Spleen (tissue), 11 donors: ENCODE data around the gene FCHO2. TPM values are rescaled to one million over a fixed set of nuclear protein-coding genes. Genes with fewer than 3 reads are reported as not detected.

ENCODE experiments used
- DNase-seq: peaks from one replicate; pipeline ENCODE4 v3.0.0-alpha.2; 2020
- H3K27ac ChIP-seq, 8 donors: fragments of 200-600 bp; sonication (generic) in 7 of 8; 1 replicate in 4 of 8; 2 replicates in 4 of 8; pipeline versions ENCODE4 v1.5.0 to v1.8.0; 2016 to 2021; ENCODE audit warnings: inconsistent platforms in 4 of 8, mild to moderate bottlenecking in 4 of 8, moderate library complexity in 1 of 8
- H3K27me3 ChIP-seq, 7 donors: fragments of 200-600 bp; sonication (generic) in 6 of 7; replicated peaks in 1 of 7; 1 replicate in 4 of 7; 2 replicates in 3 of 7; pipeline versions ENCODE4 v1.5.0 to v1.8.0; 2016 to 2021; ENCODE audit warnings: inconsistent platforms in 3 of 7, mild to moderate bottlenecking in 1 of 7
- H3K36me3 ChIP-seq, 6 donors: fragments of 200-600 bp; sonication (generic) in 5 of 6; 1 replicate in 4 of 6; 2 replicates in 2 of 6; pipeline versions ENCODE4 v1.5.0 to v1.8.0; 2016 to 2021; ENCODE audit warnings: inconsistent platforms in 2 of 6
- H3K4me1 ChIP-seq, 6 donors: fragments of 200-600 bp; sonication (generic) in 5 of 6; 1 replicate in 3 of 6; 2 replicates in 3 of 6; pipeline versions ENCODE4 v1.5.0 to v1.8.0; 2016 to 2021; ENCODE audit warnings: inconsistent platforms in 3 of 6
- H3K4me3 ChIP-seq, 8 donors: fragments of 200-600 bp; sonication (generic) in 7 of 8; 1 replicate in 4 of 8; 2 replicates in 4 of 8; pipeline versions ENCODE4 v1.5.0 to v1.8.0; 2016 to 2021; ENCODE audit warnings: inconsistent platforms in 4 of 8, mild to moderate bottlenecking in 4 of 8, moderate library complexity in 2 of 8
- H3K9me3 ChIP-seq, 8 donors: fragments of 200-600 bp; sonication (generic) in 7 of 8; 1 replicate in 4 of 8; 2 replicates in 4 of 8; pipeline versions ENCODE4 v1.5.0 to v1.8.0; 2016 to 2021; ENCODE audit warnings: inconsistent platforms in 4 of 8
- CTCF ChIP-seq, 11 experiments: fragments of 200-600 bp in 7 of 11; fragments of 450-650 bp in 4 of 11; sonication (generic) in 4 of 11; IDR thresholded peaks in 8 of 11; conservative IDR thresholded peaks in 3 of 11; 1 replicate in 7 of 11; 2 replicates in 4 of 11; pipeline versions ENCODE4 v1.4.0 to v1.8.0; 2016 to 2021; ENCODE audit warnings: antibody characterized with exemption in 11 of 11, inconsistent platforms in 4 of 11, mild to moderate bottlenecking in 1 of 11
- POLR2A ChIP-seq, 3 donors: fragments of 450-650 bp; IDR thresholded peaks; one replicate each; pipeline ENCODE4 v1.5.1; 2017; ENCODE audit warnings: antibody characterized with exemption in 3 of 3, mild to moderate bottlenecking in 1 of 3
- POLR2AphosphoS5 ChIP-seq, 3 donors: sonication (generic); formaldehyde crosslinking; IDR thresholded peaks; one replicate each; pipeline ENCODE4 v1.5.1; 2017; ENCODE audit warnings: antibody characterized with exemption in 3 of 3
- WGBS, 5 donors: extraction: QIAGEN DNeasy Blood & Tissue Kit in 3 of 5; methylation state at CpG; one replicate each; pipeline versions ENCODE4 v1.1.5 to v1.1.7; 2013 to 2018; 5-methylcytosine and 5-hydroxymethylcytosine counted together
- intact Hi-C: fragments of 100-400 bp; cut with DNase I; formaldehyde crosslinking; loops from one replicate; pipeline ENCODE4 v1.15.0; 2023; ENCODE audit warnings: low total_unique reads
- polyA plus RNA-seq, 3 donors: library from polyadenylated mRNA; stranded (reverse); fragments of 200-250 nt; gene quantifications; one replicate each; pipeline ENCODE4 v1.2.1, GENCODE V29; 2013
- total RNA-seq, 7 donors: library from RNA; depleted of rRNA in 3 of 7; stranded (reverse); fragments of >200 nt in 3 of 7; fragmentation: NEBNext Ultra II Directional in 4 of 7; extraction: Animal tissue kit (Norgen Biotek cat#: 25700) in 4 of 7; gene quantifications; one replicate each; pipeline versions ENCODE4 v1.1.0 to v1.2.1, GENCODE V29; 2016 to 2021
- donor health status: healthy with polysubstance abuse.
- donor health status: DM: no; HTN: no; CAD: no; lungs with moderate emphysema.
- donor health status: DM: no; HTN: no; CAD: no.
- donor health status: Bipolar disorder and iron deficiency.
- donor health status: healthy.
- donor health status: DM: no; HTN: no; CAD: no.
- donor health status: DM: yes; HTN: yes; CAD: no.

The FCHO2 gene
- total and polyA plus RNA-seq, 10 donors = 5.6 to 86.6 (median 41.2) TPM

GRCh38 chr5:72943307-72943706 lies 12.5 kb upstream of the FCHO2 start:
- no peak overlapping the region for H3K27ac ChIP-seq
- TF ChIP-seq POLR2AphosphoS5 (IDR thresholded peaks at IDR 0.05) = no peak
- TF ChIP-seq POLR2A (IDR thresholded peaks at IDR 0.05) = no peak
- no peak for TF ChIP-seq CTCF (IDR thresholded peaks at IDR 0.05 in 8 of 11, conservative IDR thresholded peaks at IDR 0.05 in 3 of 11)
- intact Hi-C loops = no loop called here
- H3K4me1 ChIP-seq = peaks cover 0 to 17% (median 1%) of the 10 kb centered on the region in 6 donors
- no peak for DNase-seq
- H3K27me3 ChIP-seq = no peaks in the 10 kb centered on the region
- H3K9me3 ChIP-seq = no peaks in the 10 kb centered on the region
- H3K36me3 ChIP-seq = no peaks in the 10 kb centered on the region
- H3K4me3 ChIP-seq = no peak overlapping the region

GRCh38 chr5:72947498-72947897 lies 8.3 kb upstream of the FCHO2 start:
- no peaks in the 10 kb centered on the region for H3K27me3 ChIP-seq
- no peak overlapping the region for H3K4me3 ChIP-seq
- no peaks in the 10 kb centered on the region for H3K9me3 ChIP-seq
- TF ChIP-seq CTCF (IDR thresholded peaks at IDR 0.05 in 8 of 11, conservative IDR thresholded peaks at IDR 0.05 in 3 of 11) (no peak), POLR2A (IDR thresholded peaks at IDR 0.05) (no peak), POLR2AphosphoS5 (IDR thresholded peaks at IDR 0.05) (no peak)
- no peak for DNase-seq
- H3K4me1 ChIP-seq = peaks cover 0 to 3% (median 0%) of the 10 kb centered on the region in 6 donors
- H3K27ac ChIP-seq = no peak overlapping the region
- intact Hi-C loops = no loop called here
- H3K36me3 ChIP-seq = no peaks in the 10 kb centered on the region

- no peak for DNase-seq
Measured at GRCh38 chr5:72949481-72949880, 6.4 kb upstream of the FCHO2 start.

GRCh38 chr5:72951671-72952468 lies 4.0 kb upstream of the FCHO2 start:
- no peak for TF ChIP-seq POLR2AphosphoS5 (IDR thresholded peaks at IDR 0.05)
- no peak for TF ChIP-seq POLR2A (IDR thresholded peaks at IDR 0.05)
- no peak for TF ChIP-seq CTCF (IDR thresholded peaks at IDR 0.05 in 8 of 11, conservative IDR thresholded peaks at IDR 0.05 in 3 of 11)
- H3K27ac ChIP-seq = peak overlapping the region in 4 of 8 donors; percentile 7 to 64 (median 63)
- no peaks in the 10 kb centered on the region for H3K36me3 ChIP-seq
- no peak for DNase-seq
- 82 to 93% (median 87%) methylated on average over 7 of the region's 7 CpGs for WGBS, 5 donors
- H3K27me3 ChIP-seq = peaks cover 0 to 9% (median 0%) of the 10 kb centered on the region in 7 donors
- no peaks in the 10 kb centered on the region for H3K9me3 ChIP-seq
- peaks cover 0 to 21% (median 17%) of the 10 kb centered on the region in 6 donors for H3K4me1 ChIP-seq
- no peak overlapping the region for H3K4me3 ChIP-seq
- intact Hi-C loops = no loop called here

More at GRCh38 chr5:72949481-72949880, 6.4 kb upstream of the FCHO2 start:
- Histone ChIP-seq H3K4me1 (peaks cover 0 to 9% (median 2%) of the 10 kb centered on the region in 6 donors), H3K36me3 (no peaks in the 10 kb centered on the region), H3K9me3 (no peaks in the 10 kb centered on the region), H3K27me3 (no peaks in the 10 kb centered on the region), H3K27ac (no peak overlapping the region), H3K4me3 (no peak overlapping the region)
- intact Hi-C loops = no loop called here
- TF ChIP-seq POLR2A (IDR thresholded peaks at IDR 0.05) (no peak), POLR2AphosphoS5 (IDR thresholded peaks at IDR 0.05) (no peak)
